H1 (cell line): ENCODE data around the gene EEF2K. TPM values are rescaled to one million over a fixed set of nuclear protein-coding genes. Genes with fewer than 3 reads are reported as not detected.

Source experiments
- CBX5 ChIP-seq: fragments of 300-800, 300-1000 bp; sonication (generic); IDR thresholded peaks from 2 replicates; pipeline ENCODE4 v1.7.1; 2016; ENCODE audit warnings: antibody characterized with exemption, low read length, low read depth
- CTBP2 ChIP-seq: IDR thresholded peaks from 2 replicates; pipeline ENCODE4 v1.7.0; 2011; ENCODE audit warnings: borderline replicate concordance, mild to moderate bottlenecking, moderate library complexity, mixed read lengths, low read length; ENCODE audit not compliant: insufficient read depth, insufficient read length
- TBP ChIP-seq: IDR thresholded peaks from 2 replicates; pipeline ENCODE4 v1.6.1; 2011; ENCODE audit warnings: low read depth, low read length, improper control_type of control experiment
- polyA plus RNA-seq, 7 experiments: library from polyadenylated mRNA; depleted of rRNA in 3 of 7; stranded (reverse) in 5 of 7; unstranded in 2 of 7; fragments of >200 nt in 5 of 7; fragments of 200-250 nt in 2 of 7; gene quantifications; 1 replicate in 5 of 7; 2 replicates in 1 of 7; 4 replicates in 1 of 7; pipeline versions ENCODE4 v1.2.1 to v1.2.3, GENCODE V29; 2011 to 2013; ENCODE audit warnings: missing spikeins in 2 of 7, mixed read lengths in 2 of 7
- total RNA-seq: library from RNA; stranded (reverse); fragmentation: NEBNext Ultra II Directional; extraction: Animal tissue kit (Norgen Biotek cat#: 25700); gene quantifications from 2 replicates; pipeline ENCODE4 v1.2.1, GENCODE V29; 2021

Gene EEF2K
- total and polyA plus RNA-seq, 2 of the 8 experiments (the other 6 are each of a cell fraction or from before 2014, with no cell fraction given) = 14.9 to 30.2 TPM

DNA sequence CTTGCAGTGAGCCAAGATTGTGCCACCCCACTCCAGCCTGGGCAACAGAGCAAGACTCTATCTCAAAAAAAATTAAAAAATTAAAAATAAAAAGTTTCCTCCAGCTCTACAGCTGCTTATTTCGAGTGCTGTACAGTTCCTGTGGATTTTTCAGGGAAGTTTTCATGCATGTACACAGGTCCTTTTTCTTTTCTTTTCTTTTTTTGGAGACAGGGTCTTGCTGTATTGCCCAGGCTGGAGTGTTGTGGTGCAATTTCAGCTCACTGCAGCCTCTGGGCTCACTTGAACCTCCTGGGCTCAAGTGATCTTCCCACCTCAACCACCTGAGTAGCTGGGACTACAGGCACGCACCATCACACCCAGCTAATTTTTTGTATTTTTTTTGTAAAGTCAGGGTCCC lies 15.9 kb downstream of the EEF2K start (continued):
- TF ChIP-seq CTBP2 = no peak
- TF ChIP-seq TBP = no peak
- no peak for TF ChIP-seq CBX5
